WERI-Rb-1 (cell line): ENCODE data around the gene MEMO1.

Source experiments
- DNase-seq: peaks from one replicate; pipeline ENCODE4 v3.0.0-alpha.2; 2020
- H3K27ac ChIP-seq: fragments of 250-450 bp; sonication (Bioruptor Pico); 2 replicates; pipeline ENCODE4 v1.5.1; 2020; ENCODE audit warnings: mild to moderate bottlenecking, moderate library complexity
- H3K27me3 ChIP-seq: fragments of 250-450 bp; sonication (Bioruptor Pico); 2 replicates; pipeline ENCODE4 v1.5.1; 2021; ENCODE audit warnings: mild to moderate bottlenecking, low read depth, moderate library complexity; ENCODE audit not compliant: insufficient read depth, severe bottlenecking
- H3K36me3 ChIP-seq: fragments of 250-450 bp; sonication (Bioruptor Pico); 2 replicates; pipeline ENCODE4 v1.5.1; 2020; ENCODE audit warnings: mild to moderate bottlenecking, moderate library complexity
- H3K4me3 ChIP-seq: 2 replicates; pipeline ENCODE4 v1.5.1; 2011; ENCODE audit warnings: low read depth, mild to moderate bottlenecking, control low read depth, low read length
- H3K9me3 ChIP-seq: fragments of 250-450 bp; sonication (Bioruptor Pico); 2 replicates; pipeline ENCODE4 v1.5.1; 2021; ENCODE audit warnings: mild to moderate bottlenecking, moderate library complexity; ENCODE audit not compliant: severe bottlenecking
- CTCF ChIP-seq: IDR thresholded peaks from 2 replicates; pipeline ENCODE4 v1.5.1; 2011; ENCODE audit warnings: low read depth, mild to moderate bottlenecking, control low read depth, inconsistent platforms, low read length

MEMO1 gene

GRCh38 chr2:31946838-31947237, 64.0 kb downstream of the MEMO1 start:
- no peaks in the 10 kb centered on the region for H3K27me3 ChIP-seq
- H3K9me3 ChIP-seq: no peaks in the 10 kb centered on the region
- H3K4me3 ChIP-seq: no peak overlapping the region
- TF ChIP-seq CTCF: no peak
- DNase-seq: no peak
- H3K36me3 ChIP-seq: peaks cover 6% of the 10 kb centered on the region
- no peak overlapping the region for H3K27ac ChIP-seq

- Histone ChIP-seq H3K36me3 (peaks cover 6% of the 10 kb centered on the region), H3K27ac (no peak overlapping the region)
- no peak for DNase-seq
Observed at GRCh38 chr2:31945572-31945935, 65.3 kb downstream of the MEMO1 start.

GRCh38 chr2:31944828-31945571, 65.8 kb downstream of the MEMO1 start:
- peaks cover 6% of the 10 kb centered on the region for H3K36me3 ChIP-seq
- DNase-seq: no peak
- no peaks in the 10 kb centered on the region for H3K27me3 ChIP-seq
- no peaks in the 10 kb centered on the region for H3K9me3 ChIP-seq
- H3K27ac ChIP-seq: no peak overlapping the region
- no peak for TF ChIP-seq CTCF
- no peak overlapping the region for H3K4me3 ChIP-seq

More at GRCh38 chr2:31945572-31945935, 65.3 kb downstream of the MEMO1 start:
- H3K27me3 ChIP-seq: no peaks in the 10 kb centered on the region
- no peak overlapping the region for H3K4me3 ChIP-seq
- H3K9me3 ChIP-seq: no peaks in the 10 kb centered on the region
- no peak for TF ChIP-seq CTCF

- TF ChIP-seq CTCF: no peak
- no peak for DNase-seq
- Histone ChIP-seq H3K27me3 (no peaks in the 10 kb centered on the region), H3K27ac (no peak overlapping the region), H3K4me3 (no peak overlapping the region), H3K9me3 (no peaks in the 10 kb centered on the region), H3K36me3 (peaks cover 6% of the 10 kb centered on the region)
Observed at GRCh38 chr2:31943636-31944225, 67.1 kb downstream of the MEMO1 start.

GRCh38 chr2:31940920-31941319, 69.9 kb downstream of the MEMO1 start:
- peaks cover 6% of the 10 kb centered on the region for H3K36me3 ChIP-seq
- no peak for TF ChIP-seq CTCF
- H3K27ac ChIP-seq: no peak overlapping the region
- H3K9me3 ChIP-seq: no peaks in the 10 kb centered on the region
- DNase-seq: no peak
- H3K27me3 ChIP-seq: no peaks in the 10 kb centered on the region
- no peak overlapping the region for H3K4me3 ChIP-seq
